ENCODE data around the gene FARP2. TPM values are rescaled to one million over a fixed set of nuclear protein-coding genes. Genes with fewer than 3 reads are reported as not detected.

The FARP2 gene
- total and polyA plus RNA-seq, 2 donors (not counting 1 experiment from before 2014, with no cell fraction given), result 28.2 to 41.0 TPM

GRCh38 chr2:241532733-241533601 is 176.9 kb downstream of the FARP2 start:
- Histone ChIP-seq H3K79me2 (ENCODE audit: control insufficient read depth, insufficient read depth, low read length) (no peaks in the 10 kb centered on the region), H2AFZ (ENCODE audit: low read length) (no peak overlapping the region), H3K9ac (ENCODE audit: insufficient read depth, low read length) (no peak overlapping the region), H3K36me3 (ENCODE audit: control insufficient read depth, insufficient read depth, low read length) (no peaks in the 10 kb centered on the region), H3K4me1 (ENCODE audit: control insufficient read depth, extremely low read depth, insufficient read depth, low read length) (no peaks in the 10 kb centered on the region), H3K4me3 (replicated peaks in 1 of 4; ENCODE audit: control extremely low read depth in 1 of 4, insufficient read depth in 1 of 4, low read depth in 3 of 4, low read length in 4 of 4) (no peak overlapping the region), H3K4me2 (ENCODE audit: extremely low read depth, insufficient read depth, low read length) (no peak overlapping the region), H4K20me1 (ENCODE audit: control insufficient read depth, extremely low read depth, insufficient read depth, low read length) (no peaks in the 10 kb centered on the region), H3K27ac (ENCODE audit: insufficient read depth, low read length) (no peak overlapping the region), H3K27me3 (ENCODE audit: control insufficient read depth, insufficient read depth, low read length) (peaks cover 5% of the 10 kb centered on the region), H3K9me3 (ENCODE audit: control insufficient read depth, insufficient read depth, low read depth, low read length) (no peaks in the 10 kb centered on the region)
- no peak for DNase-seq (ENCODE audit: low read depth in 2 of 2)
- TF ChIP-seq EZH2 (IDR thresholded peaks at IDR 0.05; ENCODE audit: low read length, missing control alignments) (no peak), CTCF (conservative IDR thresholded peaks at IDR 0.05 in 1 of 2, IDR thresholded peaks at IDR 0.05 in 1 of 2; ENCODE audit: low read depth in 1 of 2, low read length in 2 of 2) (no peak)

- Histone ChIP-seq H3K4me2 (ENCODE audit: extremely low read depth, insufficient read depth, low read length) (no peak overlapping the region), H4K20me1 (ENCODE audit: control insufficient read depth, extremely low read depth, insufficient read depth, low read length) (no peaks in the 10 kb centered on the region), H2AFZ (ENCODE audit: low read length) (no peak overlapping the region), H3K36me3 (ENCODE audit: control insufficient read depth, insufficient read depth, low read length) (no peaks in the 10 kb centered on the region), H3K4me3 (replicated peaks in 1 of 4; ENCODE audit: control extremely low read depth in 1 of 4, insufficient read depth in 1 of 4, low read depth in 3 of 4, low read length in 4 of 4) (no peak overlapping the region), H3K9ac (ENCODE audit: insufficient read depth, low read length) (no peak overlapping the region), H3K27ac (ENCODE audit: insufficient read depth, low read length) (no peak overlapping the region), H3K9me3 (ENCODE audit: control insufficient read depth, insufficient read depth, low read depth, low read length) (no peaks in the 10 kb centered on the region), H3K27me3 (ENCODE audit: control insufficient read depth, insufficient read depth, low read length) (peaks cover 5% of the 10 kb centered on the region), H3K79me2 (ENCODE audit: control insufficient read depth, insufficient read depth, low read length) (no peaks in the 10 kb centered on the region), H3K4me1 (ENCODE audit: control insufficient read depth, extremely low read depth, insufficient read depth, low read length) (no peaks in the 10 kb centered on the region)
- no peak for DNase-seq (ENCODE audit: low read depth in 2 of 2)
- no peak for TF ChIP-seq EZH2 (IDR thresholded peaks at IDR 0.05; ENCODE audit: low read length, missing control alignments)
- TF ChIP-seq CTCF (conservative IDR thresholded peaks at IDR 0.05 in 1 of 2, IDR thresholded peaks at IDR 0.05 in 1 of 2; ENCODE audit: low read depth in 1 of 2, low read length in 2 of 2), result no peak
Observed at GRCh38 chr2:241534293-241534692, 178.2 kb downstream of the FARP2 start.

GRCh38 chr2:241534701-241535375 is 178.8 kb downstream of the FARP2 start:
- Histone ChIP-seq H3K27me3 (ENCODE audit: control insufficient read depth, insufficient read depth, low read length) (peaks cover 5% of the 10 kb centered on the region), H3K27ac (ENCODE audit: insufficient read depth, low read length) (no peak overlapping the region), H3K79me2 (ENCODE audit: control insufficient read depth, insufficient read depth, low read length) (no peaks in the 10 kb centered on the region), H4K20me1 (ENCODE audit: control insufficient read depth, extremely low read depth, insufficient read depth, low read length) (no peaks in the 10 kb centered on the region), H3K9me3 (ENCODE audit: control insufficient read depth, insufficient read depth, low read depth, low read length) (no peaks in the 10 kb centered on the region), H3K36me3 (ENCODE audit: control insufficient read depth, insufficient read depth, low read length) (no peaks in the 10 kb centered on the region), H3K4me1 (ENCODE audit: control insufficient read depth, extremely low read depth, insufficient read depth, low read length) (no peaks in the 10 kb centered on the region), H3K4me3 (replicated peaks in 1 of 4; ENCODE audit: control extremely low read depth in 1 of 4, insufficient read depth in 1 of 4, low read depth in 3 of 4, low read length in 4 of 4) (no peak overlapping the region), H3K9ac (ENCODE audit: insufficient read depth, low read length) (no peak overlapping the region), H3K4me2 (ENCODE audit: extremely low read depth, insufficient read depth, low read length) (no peak overlapping the region), H2AFZ (ENCODE audit: low read length) (no peak overlapping the region)
- TF ChIP-seq EZH2 (IDR thresholded peaks at IDR 0.05; ENCODE audit: low read length, missing control alignments) (no peak), CTCF (conservative IDR thresholded peaks at IDR 0.05 in 1 of 2, IDR thresholded peaks at IDR 0.05 in 1 of 2; ENCODE audit: low read depth in 1 of 2, low read length in 2 of 2) (no peak)
- no peak for DNase-seq (ENCODE audit: low read depth in 2 of 2)
